Measurements from ENCODE around the gene EIF2A. TPM values are rescaled to one million over a fixed set of nuclear protein-coding genes. Genes with fewer than 3 reads are reported as not detected.
A peak's percentile ranks its signal among the peaks of the same experiment; 100 is the strongest.
"Not testable (repeated sequence)": the region's sequence is repeated elsewhere in the genome, so short reads cannot be mapped to it uniquely, and the experiment has no call there.

EIF2A gene
- total and polyA plus RNA-seq, 9 of the 15 experiments (the other 6 are each of a cell fraction or from before 2014, with no cell fraction given), result 106 to 192 (median 168) TPM

DNA sequence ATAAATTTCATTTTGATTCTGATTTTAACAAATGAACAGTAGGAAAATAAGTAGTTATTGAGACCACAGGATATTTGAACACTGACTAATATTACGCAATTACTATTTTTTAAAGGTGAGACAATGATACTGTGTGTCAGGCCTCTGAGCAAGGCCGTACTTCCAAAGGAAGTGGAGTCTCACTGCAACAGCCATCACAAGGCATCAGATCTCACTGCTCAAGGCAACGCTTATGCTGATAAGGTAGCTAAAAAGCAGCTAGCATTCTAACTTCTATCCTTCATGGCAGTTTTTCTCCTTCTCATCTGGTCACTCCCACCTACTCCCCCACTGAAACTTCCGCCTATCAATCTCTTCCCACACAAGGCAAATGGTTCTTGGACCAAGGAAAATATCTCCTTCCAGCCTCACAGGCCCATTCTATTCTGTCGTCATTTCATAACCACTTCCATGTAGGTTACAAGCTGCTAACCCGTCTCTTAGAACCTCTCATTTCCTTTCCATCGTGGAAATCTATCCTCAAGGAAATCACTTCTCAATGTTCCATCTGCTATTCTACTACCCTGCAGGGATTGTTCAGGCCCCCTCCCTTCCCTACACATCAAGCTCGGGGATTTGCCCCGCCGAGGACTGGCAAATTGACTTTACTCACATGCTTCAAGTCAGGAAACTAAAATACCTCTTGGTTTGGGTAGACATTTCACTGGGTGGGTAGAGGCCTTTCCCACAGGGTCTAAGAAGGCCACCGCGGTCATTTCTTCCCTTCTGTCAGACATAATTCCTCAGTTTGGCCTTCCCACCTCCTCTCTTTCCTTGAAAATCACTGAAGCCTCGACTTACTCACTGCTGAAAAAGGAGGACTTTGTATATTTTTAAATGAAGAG is 54.3 kb downstream of the EIF2A start (continued):
- TF ChIP-seq ETV6 (IDR thresholded peaks at IDR 0.05; ENCODE audit: borderline replicate concordance in 1 of 2, low read depth in 2 of 2, low read length in 1 of 2), result 0 out of 4 replicates have a peak, but pooled peaks have one; percentile 15 to 56
- not testable (repeated sequence) for TF ChIP-seq ETV6 (CRISPR knock-in tag; IDR thresholded peaks at IDR 0.05; ENCODE audit: borderline replicate concordance)
- TF ChIP-seq KAT7 (CRISPR knock-in tag; IDR thresholded peaks at IDR 0.05; ENCODE audit: borderline replicate concordance), result 0 out of 2 replicates have a peak, but pooled peaks have one; percentile 27
- peak; percentile 93 for TF ChIP-seq DPF2 (IDR thresholded peaks at IDR 0.05)
- peak; percentile 47 to 64; a peak in 2 of 4 replicates for TF ChIP-seq TRIM24 (IDR thresholded peaks at IDR 0.05)
- TF ChIP-seq KDM1A (IDR thresholded peaks at IDR 0.05), result peak; percentile 81 to 83
- TF ChIP-seq NCOA1 (IDR thresholded peaks at IDR 0.05; ENCODE audit: low read depth), result peak; percentile 60; the same call in 1 of the 2 replicates
- peak in 1 of 2 experiments; percentile 76; a peak in 1 of 4 replicates for TF ChIP-seq RCOR1 (IDR thresholded peaks at IDR 0.05; ENCODE audit: borderline replicate concordance in 1 of 2, low read depth in 2 of 2, low read length in 2 of 2)
- TF ChIP-seq, protein P1, sequence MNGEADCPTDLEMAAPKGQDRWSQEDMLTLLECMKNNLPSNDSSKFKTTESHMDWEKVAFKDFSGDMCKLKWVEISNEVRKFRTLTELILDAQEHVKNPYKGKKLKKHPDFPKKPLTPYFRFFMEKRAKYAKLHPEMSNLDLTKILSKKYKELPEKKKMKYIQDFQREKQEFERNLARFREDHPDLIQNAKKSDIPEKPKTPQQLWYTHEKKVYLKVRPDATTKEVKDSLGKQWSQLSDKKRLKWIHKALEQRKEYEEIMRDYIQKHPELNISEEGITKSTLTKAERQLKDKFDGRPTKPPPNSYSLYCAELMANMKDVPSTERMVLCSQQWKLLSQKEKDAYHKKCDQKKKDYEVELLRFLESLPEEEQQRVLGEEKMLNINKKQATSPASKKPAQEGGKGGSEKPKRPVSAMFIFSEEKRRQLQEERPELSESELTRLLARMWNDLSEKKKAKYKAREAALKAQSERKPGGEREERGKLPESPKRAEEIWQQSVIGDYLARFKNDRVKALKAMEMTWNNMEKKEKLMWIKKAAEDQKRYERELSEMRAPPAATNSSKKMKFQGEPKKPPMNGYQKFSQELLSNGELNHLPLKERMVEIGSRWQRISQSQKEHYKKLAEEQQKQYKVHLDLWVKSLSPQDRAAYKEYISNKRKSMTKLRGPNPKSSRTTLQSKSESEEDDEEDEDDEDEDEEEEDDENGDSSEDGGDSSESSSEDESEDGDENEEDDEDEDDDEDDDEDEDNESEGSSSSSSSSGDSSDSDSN (IDR thresholded peaks at IDR 0.05; ENCODE audit: borderline replicate concordance in 1 of 2, low read depth in 2 of 2, low read length in 2 of 2), result 0 out of 4 replicates have a peak, but pooled peaks of 1 of the 2 experiments have one; percentile 38
- TF ChIP-seq, protein P2, sequence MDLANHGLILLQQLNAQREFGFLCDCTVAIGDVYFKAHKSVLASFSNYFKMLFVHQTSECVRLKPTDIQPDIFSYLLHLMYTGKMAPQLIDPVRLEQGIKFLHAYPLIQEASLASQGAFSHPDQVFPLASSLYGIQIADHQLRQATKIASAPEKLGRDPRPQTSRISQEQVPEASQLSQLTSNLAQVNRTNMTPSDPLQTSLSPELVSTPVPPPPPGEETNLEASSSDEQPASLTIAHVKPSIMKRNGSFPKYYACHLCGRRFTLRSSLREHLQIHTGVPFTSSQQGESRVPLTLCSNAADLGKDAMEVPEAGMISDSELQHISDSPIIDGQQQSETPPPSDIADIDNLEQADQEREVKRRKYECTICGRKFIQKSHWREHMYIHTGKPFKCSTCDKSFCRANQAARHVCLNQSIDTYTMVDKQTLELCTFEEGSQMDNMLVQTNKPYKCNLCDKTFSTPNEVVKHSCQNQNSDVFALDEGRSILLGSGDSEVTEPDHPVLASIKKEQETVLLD (IDR thresholded peaks at IDR 0.05), result peak; percentile 61; the same call in 1 of the 2 replicates
- TF ChIP-seq TBL1XR1 (IDR thresholded peaks at IDR 0.05; ENCODE audit: low read length in 2 of 2), result 0 out of 4 replicates have a peak, but pooled peaks of 1 of the 2 experiments have one; percentile 9
- peak; percentile 85 for TF ChIP-seq SMARCA4 (IDR thresholded peaks at IDR 0.05)
- TF ChIP-seq MEIS2 (IDR thresholded peaks at IDR 0.05; ENCODE audit: partially characterized antibody), result peak; percentile 86
- TF ChIP-seq MTA2 (IDR thresholded peaks at IDR 0.05; ENCODE audit: low read depth), result 0 out of 2 replicates have a peak, but pooled peaks have one; percentile 14
- peak; percentile 41; the same call in 1 of the 2 replicates for TF ChIP-seq SPI1 (IDR thresholded peaks at IDR 0.05; ENCODE audit: borderline replicate concordance, low read depth, low read length)
- TF ChIP-seq HDAC2 (IDR thresholded peaks at IDR 0.05), result peak; percentile 78
- TF ChIP-seq RNF2 (IDR thresholded peaks at IDR 0.05), result peak; percentile 72
- TF ChIP-seq SMARCC2 (IDR thresholded peaks at IDR 0.05; ENCODE audit: low read depth), result peak; percentile 60; the same call in 1 of the 2 replicates
- peak; percentile 37; the same call in 1 of the 2 replicates for TF ChIP-seq JUND (IDR thresholded peaks at IDR 0.05; ENCODE audit: borderline replicate concordance, low read depth, low read length)
- TF ChIP-seq JUND (tag; IDR thresholded peaks at IDR 0.05; ENCODE audit: borderline replicate concordance, low read depth, low read length), result peak; percentile 29; the same call in 1 of the 3 replicates
- TF ChIP-seq DACH1 (IDR thresholded peaks at IDR 0.05; ENCODE audit: partially characterized antibody), result peak; percentile 49
- 0 out of 2 replicates have a peak, but pooled peaks have one; percentile 41 for TF ChIP-seq HDGF (IDR thresholded peaks at IDR 0.05)
- peak; percentile 47; the same call in 1 of the 2 replicates for TF ChIP-seq POLR2AphosphoS5 (IDR thresholded peaks at IDR 0.05; ENCODE audit: control insufficient read depth, insufficient read depth, low read depth, low read length)
- peak; percentile 41; the same call in 1 of the 2 replicates for TF ChIP-seq MBD2 (IDR thresholded peaks at IDR 0.05; ENCODE audit: borderline replicate concordance, low read depth)
- TF ChIP-seq GATAD2B (IDR thresholded peaks at IDR 0.05; ENCODE audit: borderline replicate concordance), result 0 out of 2 replicates have a peak, but pooled peaks have one; percentile 36
- peak; percentile 63; the same call in 1 of the 2 replicates for TF ChIP-seq TAL1 (IDR thresholded peaks at IDR 0.05)
- peak; percentile 72; the same call in 1 of the 2 replicates for TF ChIP-seq EHMT2 (IDR thresholded peaks at IDR 0.05)
